ENCODE data around the gene YAF2. TPM values are rescaled to one million over a fixed set of nuclear protein-coding genes. Genes with fewer than 3 reads are reported as not detected.
A peak's percentile ranks its signal among the peaks of the same experiment; 100 is the strongest.

YAF2 gene
- total RNA-seq, 1 experiment from 2014 or later, result 49.6 TPM

GRCh38 chr12:42141981-42142606, 96.0 kb downstream of the YAF2 start:
- H3K27me3 Mint-ChIP-seq (ENCODE audit: insufficient read depth, unreplicated experiment), result no peaks in the 10 kb centered on the region
- TF ChIP-seq CTCF (IDR thresholded peaks at IDR 0.05; ENCODE audit: unreplicated experiment), result no peak
- no peaks in the 10 kb centered on the region for H3K9me3 Mint-ChIP-seq (ENCODE audit: unreplicated experiment)
- intact Hi-C loops (cut with micrococcal nuclease), result loop anchor here (2.0 kb wide), 1 partner anchor 89 kb away; no protein-coding TSS in a partner anchor
- CTCF ChIA-PET, result interaction anchor here (0.6 to 1.7 kb wide), 5 partner anchors 10 to 346 kb away, joined by 3 to 5 read pairs (median 3); no protein-coding TSS in a partner anchor
- H3K4me1 Mint-ChIP-seq (ENCODE audit: insufficient read depth, unreplicated experiment), result peaks cover 30% of the 10 kb centered on the region
- H3K27ac Mint-ChIP-seq (ENCODE audit: low read depth, unreplicated experiment), result no peak overlapping the region
- BruUV-seq (replicated peaks), result no TSS peak
- H3K36me3 Mint-ChIP-seq (ENCODE audit: insufficient read depth, unreplicated experiment), result peaks cover 6% of the 10 kb centered on the region
- no peak for DNase-seq (ENCODE audit: unreplicated experiment)
- no peak overlapping the region for H3K4me3 Mint-ChIP-seq (ENCODE audit: unreplicated experiment)
- POLR2A ChIA-PET, result interaction anchor here (0.7 to 2.9 kb wide), 8 partner anchors 10 to 260 kb away, joined by 3 to 15 read pairs (median 5); partner anchors contain the start of genes PPHLN1 and ZCRB1

GRCh38 chr12:42140901-42141300, 97.1 kb downstream of the YAF2 start:
- DNase-seq (ENCODE audit: unreplicated experiment), result peak; percentile 13
- ChIA-PET POLR2A (interaction anchor here (0.7 to 2.9 kb wide), 4 partner anchors 8 to 186 kb away, joined by 3 to 15 read pairs (median 8); partner anchors contain the start of genes PPHLN1 and ZCRB1), CTCF (interaction anchor here (1.1 to 1.6 kb wide), 2 partner anchors 94 to 231 kb away, joined by 3 to 4 read pairs; no protein-coding TSS in a partner anchor)
- H3K9me3 Mint-ChIP-seq (ENCODE audit: unreplicated experiment), result no peaks in the 10 kb centered on the region
- H3K4me3 Mint-ChIP-seq (ENCODE audit: unreplicated experiment), result no peak overlapping the region
- intact Hi-C loops (cut with micrococcal nuclease), result no loop called here
- BruUV-seq (replicated peaks), result no TSS peak
- H3K27ac Mint-ChIP-seq (ENCODE audit: low read depth, unreplicated experiment), result no peak overlapping the region
- no peak for TF ChIP-seq CTCF (IDR thresholded peaks at IDR 0.05; ENCODE audit: unreplicated experiment)
- no peaks in the 10 kb centered on the region for H3K27me3 Mint-ChIP-seq (ENCODE audit: insufficient read depth, unreplicated experiment)
- H3K4me1 Mint-ChIP-seq (ENCODE audit: insufficient read depth, unreplicated experiment), result peaks cover 30% of the 10 kb centered on the region
- H3K36me3 Mint-ChIP-seq (ENCODE audit: insufficient read depth, unreplicated experiment), result peaks cover 6% of the 10 kb centered on the region

GRCh38 chr12:42135259-42135814, 102.7 kb downstream of the YAF2 start:
- H3K36me3 Mint-ChIP-seq (ENCODE audit: insufficient read depth, unreplicated experiment), result no peaks in the 10 kb centered on the region
- BruUV-seq (replicated peaks), result no TSS peak
- H3K27me3 Mint-ChIP-seq (ENCODE audit: insufficient read depth, unreplicated experiment), result no peaks in the 10 kb centered on the region
- peak overlapping the region; percentile 10 for H3K4me3 Mint-ChIP-seq (ENCODE audit: unreplicated experiment)
- ChIA-PET CTCF (interaction anchor here (0.6 to 1.8 kb wide), 3 partner anchors 192 to 201 kb away, joined by 3 to 12 read pairs (median 3); no protein-coding TSS in a partner anchor), POLR2A (interaction anchor here (0.7 to 1.2 kb wide), 3 partner anchors 10 to 191 kb away, joined by 3 read pairs; partner anchors contain the start of genes GXYLT1, PPHLN1 and ZCRB1)
- no peaks in the 10 kb centered on the region for H3K9me3 Mint-ChIP-seq (ENCODE audit: unreplicated experiment)
- DNase-seq (ENCODE audit: unreplicated experiment), result peak; percentile 62
- peaks cover 26% of the 10 kb centered on the region for H3K4me1 Mint-ChIP-seq (ENCODE audit: insufficient read depth, unreplicated experiment)
- peak overlapping the region; percentile 65 for H3K27ac Mint-ChIP-seq (ENCODE audit: low read depth, unreplicated experiment)
- no peak for TF ChIP-seq CTCF (IDR thresholded peaks at IDR 0.05; ENCODE audit: unreplicated experiment)
- intact Hi-C loops (cut with micrococcal nuclease), result no loop called here
